Endothelial cell of hepatic sinusoid (primary cell): ENCODE data around the gene PTP4A1.

Experiments used
- in situ Hi-C: cut with HindIII; loops from 2 replicates; pipeline ENCODE4 v1.10.0; 2017; ENCODE audit warnings: low sequenced_read_pairs

PTP4A1 gene

DNA sequence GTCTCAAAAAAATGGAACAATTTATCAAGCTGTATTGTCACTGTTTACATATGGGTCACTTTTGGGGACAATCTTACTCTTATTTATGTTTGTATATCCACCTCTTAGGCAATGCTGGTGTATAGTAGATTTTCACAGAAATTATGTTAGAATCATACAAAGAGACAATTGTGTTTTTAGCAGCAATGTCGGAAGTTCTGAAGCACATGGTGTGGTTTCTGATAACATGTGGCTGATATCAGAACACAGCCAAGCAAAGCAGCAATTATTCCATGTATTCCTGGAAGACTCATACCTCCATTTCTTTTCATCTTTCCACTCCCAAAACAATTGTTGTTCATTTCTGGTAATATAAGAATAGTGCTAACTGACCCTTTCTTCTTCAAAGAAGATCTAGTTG lies 17.5 kb upstream of the PTP4A1 start:
- in situ Hi-C loops, result no loop called here

DNA sequence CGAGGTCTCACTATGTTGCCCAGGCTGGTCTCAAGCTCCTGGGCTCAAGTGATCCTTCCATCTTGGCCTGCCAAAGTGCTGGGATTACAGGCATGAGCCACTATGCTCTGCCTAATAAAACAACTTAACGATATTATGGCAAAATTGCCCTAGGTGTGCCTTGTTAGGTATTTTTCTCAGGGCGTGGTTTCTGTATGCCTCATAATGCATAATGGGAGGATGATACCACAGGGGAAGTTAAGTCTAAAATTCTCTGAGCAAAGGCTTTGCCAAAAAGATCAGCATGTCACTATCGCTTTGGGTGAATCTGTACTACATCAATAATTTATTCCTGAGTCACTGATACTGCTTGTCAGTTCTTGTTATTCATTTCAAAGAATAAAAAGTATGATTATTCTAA lies 15.9 kb upstream of the PTP4A1 start:
- in situ Hi-C loops, result no loop called here

DNA sequence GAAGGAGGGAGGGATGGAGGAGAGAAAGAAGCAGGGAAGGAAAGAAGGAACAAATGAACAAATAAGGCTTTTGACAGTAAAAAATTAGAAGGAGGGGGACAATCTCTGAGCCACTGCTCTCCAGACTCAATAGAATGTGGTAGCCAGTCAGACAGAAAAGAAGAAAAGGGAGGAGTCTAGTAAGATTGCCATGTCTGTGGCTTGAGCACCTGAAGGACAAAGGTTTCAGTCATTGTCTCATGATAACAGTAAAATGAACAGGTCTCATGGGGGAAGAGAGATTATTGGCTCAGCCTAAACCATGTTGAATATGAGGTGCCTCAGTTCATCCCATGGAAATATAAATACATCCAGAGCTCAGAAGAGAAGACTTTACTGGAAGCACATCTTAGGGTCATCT lies 14.0 kb upstream of the PTP4A1 start:
- in situ Hi-C loops, result no loop called here

DNA sequence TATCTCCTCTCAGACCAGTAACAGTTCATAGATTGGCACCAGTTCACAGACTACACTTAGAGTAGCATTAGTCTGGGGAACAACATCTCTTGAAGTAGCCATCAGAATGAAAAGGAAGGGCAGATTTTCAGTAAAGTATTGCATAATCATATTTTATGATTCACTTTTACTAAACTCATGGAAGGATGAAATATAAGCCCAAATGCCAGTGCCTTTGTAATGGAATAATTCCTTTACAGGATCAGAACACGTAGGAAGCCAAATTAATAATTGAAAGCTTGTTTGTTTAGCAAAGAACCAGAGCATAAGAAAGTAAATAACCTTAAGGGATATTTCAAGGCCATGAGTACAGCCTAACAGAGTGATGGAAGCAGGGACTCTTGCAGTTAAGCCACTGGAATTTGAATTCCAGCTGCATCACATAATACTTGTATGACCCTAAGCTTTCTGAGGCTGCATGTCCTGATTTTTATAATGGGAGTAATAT lies 11.4 kb upstream of the PTP4A1 start:
- in situ Hi-C loops, result no loop called here

DNA sequence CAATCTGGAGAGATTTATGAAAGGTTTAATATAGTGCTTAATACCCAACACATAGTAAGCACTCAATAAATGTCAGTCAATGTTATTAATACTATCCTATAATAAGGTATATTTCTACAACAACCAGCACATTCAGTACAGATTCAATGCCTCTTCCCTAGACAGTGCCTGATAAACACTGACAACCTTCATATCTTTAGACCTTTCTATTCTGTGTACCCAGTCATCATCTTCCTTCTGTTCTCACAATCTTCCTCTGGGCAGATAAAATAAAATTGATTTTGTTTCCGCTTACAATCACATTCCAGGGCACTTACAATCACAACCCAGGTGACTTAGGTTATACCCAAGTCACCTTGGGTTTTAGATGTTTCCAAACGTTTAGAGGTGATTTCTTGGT lies 11.0 kb upstream of the PTP4A1 start:
- in situ Hi-C loops, result no loop called here

DNA sequence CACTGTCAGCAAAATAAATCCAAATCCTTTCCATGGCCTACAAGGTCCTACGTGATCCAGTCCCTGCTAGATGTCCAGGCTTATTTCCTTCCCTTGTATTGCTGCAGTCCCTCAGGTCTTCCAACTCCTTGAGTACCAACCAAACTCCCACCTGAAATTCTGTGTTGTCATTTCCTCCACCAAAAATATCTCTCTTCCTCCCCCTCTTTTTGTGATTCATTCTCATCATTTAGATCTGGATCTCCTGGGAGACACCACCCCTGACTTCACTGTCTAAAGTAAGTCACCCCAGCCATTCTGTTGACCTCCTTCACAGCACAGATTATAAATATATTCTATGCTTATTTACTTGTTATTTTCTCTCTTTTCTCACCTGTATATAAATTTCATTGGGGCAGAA lies 9.0 kb upstream of the PTP4A1 start:
- in situ Hi-C loops, result no loop called here

DNA sequence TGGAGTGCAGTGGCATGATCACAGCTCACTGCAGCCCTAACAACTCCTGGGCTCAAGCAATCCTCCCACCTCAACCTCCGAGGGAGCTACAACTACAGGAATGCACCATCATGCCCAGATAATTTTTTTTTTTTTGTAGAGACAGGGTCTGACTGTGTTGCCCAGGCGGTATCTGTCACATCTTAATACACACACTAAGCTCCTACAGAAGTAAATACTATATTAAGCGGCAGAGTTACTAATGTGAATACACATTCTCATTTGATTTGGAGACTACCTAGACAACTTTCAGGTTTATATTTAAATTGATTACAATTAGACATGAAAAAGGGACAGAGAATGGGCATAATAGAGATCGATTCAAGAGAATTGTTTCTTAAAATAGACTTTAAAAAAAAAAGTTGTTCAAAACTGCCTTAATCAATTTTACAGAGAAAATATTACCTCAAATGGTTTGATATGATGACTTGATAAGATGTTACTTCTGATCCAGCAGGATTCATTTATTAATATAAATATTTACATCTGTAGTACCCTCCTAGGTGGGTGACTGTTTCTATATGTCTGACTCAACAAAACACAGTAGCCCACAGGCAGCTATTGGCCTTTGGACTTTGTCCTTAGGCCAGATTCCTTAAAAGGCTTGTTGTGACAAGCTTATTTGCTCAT lies 7.1 kb upstream of the PTP4A1 start:
- in situ Hi-C loops, result no loop called here

DNA sequence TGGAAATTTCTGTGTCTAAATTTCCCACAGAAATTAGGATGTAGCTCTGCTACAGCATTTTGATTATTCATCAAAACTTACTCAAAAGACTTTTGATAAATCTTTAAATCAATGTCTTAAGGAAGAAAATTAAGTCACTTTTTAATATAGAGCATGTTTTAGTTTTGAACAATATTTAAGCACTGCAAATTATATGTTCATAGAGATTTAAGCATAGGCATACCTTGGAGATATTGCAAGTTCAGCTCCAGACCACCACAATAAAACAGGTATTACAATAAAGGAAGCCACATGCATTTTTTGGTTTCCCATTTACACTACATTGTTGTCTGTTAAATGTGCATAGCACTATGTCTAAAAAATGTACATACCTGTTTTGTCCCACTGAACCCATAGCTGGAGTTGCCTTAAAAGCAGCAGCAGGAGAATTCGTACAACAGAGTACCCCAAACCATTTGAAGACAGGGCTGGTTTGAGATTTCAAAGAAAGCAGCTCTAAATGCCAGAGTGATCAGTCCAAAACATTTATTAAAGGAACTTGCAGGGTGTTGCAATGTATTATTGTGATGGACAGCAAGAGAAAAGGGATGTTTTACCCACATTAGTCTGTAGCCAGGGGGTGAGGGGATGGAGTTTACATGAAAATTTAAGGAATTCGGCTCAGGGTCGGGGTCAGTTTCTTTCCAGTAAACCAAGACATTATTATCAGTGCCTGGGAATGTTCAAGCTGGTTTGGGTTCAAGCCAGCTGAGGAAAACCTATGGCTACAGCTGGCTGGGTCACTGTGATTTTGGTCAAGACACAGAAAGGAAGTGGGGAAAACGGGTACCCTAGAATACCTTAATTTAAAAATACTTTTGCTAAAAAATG lies 6.3 kb upstream of the PTP4A1 start:
- in situ Hi-C loops, result no loop called here

DNA sequence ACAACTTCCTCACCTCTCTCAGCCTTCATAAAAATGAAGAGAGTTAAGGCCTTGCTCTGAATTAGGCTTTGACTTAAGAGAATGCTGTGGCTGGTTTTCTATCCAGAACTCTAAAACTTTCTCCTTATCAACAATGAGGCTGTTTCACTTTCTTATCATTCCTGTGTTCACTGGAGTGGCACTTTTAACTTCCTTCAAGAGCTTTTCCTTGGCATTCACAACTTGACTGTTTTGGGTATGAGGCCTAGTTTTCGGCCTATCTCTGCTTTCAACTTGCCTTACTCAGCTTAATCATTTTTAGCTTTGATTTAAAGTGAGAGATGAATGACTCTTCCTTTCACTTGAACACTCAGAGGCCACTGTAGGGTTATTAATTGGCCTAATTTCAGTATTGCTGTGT lies 4.3 kb upstream of the PTP4A1 start:
- in situ Hi-C loops, result no loop called here

DNA sequence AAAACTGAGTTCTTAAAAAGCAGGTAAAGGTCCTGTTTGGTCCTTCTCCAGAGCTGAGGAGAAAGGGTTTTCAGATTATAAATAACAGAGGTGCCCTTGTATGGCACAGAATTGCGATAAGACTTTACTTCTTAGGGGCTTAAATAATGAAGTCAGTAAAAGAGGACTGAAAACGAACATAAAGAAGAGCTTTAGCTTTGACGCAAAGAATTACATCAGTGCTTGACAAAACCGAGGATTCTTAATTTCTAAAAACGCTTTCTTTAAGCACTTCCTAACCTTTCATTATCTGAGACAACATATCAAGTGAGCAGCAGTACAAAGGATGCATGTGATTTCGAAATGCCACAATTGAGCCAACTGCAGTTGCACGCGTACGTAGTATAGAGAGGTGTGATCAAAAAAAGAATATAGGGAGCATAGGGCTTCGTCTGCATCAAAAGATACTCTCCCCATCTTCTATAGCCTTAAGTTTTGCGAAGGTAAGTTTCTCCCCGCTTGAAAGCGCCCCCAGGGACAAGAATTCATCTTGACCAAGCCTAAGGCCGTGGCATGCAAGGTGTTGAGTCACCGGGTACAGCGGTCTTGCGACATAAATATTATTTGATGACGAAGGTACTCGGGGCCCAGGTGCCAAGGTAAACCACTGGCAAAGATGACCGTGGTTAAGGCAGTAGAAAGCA lies 778 bp upstream of the PTP4A1 start:
- in situ Hi-C loops, result no loop called here

DNA sequence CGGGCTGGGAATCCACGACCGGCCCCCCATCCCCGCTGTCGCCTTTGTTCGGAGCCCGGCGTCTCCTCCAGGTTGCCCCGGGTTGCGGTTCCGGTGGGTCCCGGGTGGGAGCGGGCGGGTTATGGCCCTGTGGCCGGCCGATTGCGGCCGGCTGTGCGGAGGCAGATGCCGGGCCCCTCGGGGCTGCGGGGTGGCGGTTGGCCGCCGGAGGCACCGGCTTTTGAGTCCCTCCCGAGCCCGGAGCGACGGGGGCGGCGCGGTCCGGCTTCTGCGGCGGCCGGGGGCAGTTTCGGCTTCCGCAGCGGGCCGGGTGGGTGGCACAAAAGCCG lies 431 bp downstream of the PTP4A1 start:
- in situ Hi-C loops, result no loop called here

DNA sequence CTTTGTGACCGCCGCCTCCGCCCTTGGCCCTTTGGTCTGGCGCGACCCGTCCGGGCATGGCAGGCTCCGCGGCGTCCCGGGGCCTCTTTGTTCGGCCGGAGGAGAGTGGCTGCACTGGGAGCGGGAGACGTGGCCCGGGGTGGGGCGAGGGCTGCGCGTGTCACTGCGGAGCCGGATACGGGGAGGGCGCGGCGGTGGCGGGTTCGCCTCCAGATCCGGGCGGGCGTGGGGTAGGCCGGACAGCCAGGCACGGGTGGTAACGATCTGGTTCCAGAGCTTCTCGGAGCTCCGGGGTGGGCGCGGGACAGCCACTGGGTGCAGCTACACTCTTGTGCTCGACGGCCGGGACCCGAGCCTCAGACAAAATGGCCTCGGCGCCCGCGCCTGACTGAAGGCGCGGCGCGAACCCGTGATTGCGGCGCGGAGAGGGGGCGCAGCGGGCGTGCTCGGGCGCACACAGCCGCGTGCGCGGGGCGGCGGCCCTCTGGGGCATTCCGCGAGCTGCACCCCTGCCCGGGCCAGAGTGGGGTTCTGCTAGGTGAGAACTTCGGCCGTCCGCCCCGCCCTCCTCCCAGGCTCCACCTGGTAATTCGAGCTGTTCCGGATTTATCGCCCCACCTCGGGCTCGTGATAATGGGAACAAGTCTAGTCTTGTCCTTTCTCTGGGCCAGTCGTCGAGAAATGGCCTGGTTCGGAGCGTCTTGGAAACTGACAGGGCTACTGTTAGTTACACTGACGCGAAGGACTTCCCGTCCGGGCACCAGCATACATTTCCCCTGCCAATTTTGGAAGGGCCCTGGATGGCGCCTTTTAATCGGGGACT lies 1.0 kb downstream of the PTP4A1 start:
- in situ Hi-C loops, result no loop called here

DNA sequence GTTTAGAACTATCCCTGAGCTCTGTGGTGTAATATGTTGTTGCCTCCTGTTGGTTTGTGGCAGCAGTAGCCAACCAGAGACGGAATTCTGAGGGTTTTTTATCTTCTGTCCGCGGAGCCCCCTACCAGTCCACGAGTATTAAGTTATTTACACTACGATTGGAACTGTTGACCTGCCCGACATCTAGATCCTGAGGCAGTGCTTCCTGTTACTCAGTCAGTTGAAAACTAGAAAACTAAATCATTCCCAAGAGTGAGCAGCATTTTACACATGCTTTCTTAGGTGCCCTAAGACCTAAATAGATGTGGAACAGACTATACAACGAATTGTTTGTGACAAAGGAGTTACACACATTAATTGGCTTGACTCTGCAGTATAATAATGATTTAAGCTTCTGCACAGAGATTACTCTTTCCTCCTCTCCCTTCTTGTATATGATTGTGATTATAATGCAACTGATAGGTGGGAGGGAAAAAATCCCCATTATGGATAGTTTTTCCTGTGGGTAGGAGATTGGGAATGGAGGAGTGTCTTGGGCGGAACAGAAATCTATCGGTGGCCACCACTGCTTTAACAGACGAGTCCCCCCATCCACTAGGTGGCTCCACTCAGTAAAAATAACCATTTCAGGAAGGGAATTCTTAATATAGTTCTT lies 1.7 kb downstream of the PTP4A1 start:
- in situ Hi-C loops, result no loop called here

DNA sequence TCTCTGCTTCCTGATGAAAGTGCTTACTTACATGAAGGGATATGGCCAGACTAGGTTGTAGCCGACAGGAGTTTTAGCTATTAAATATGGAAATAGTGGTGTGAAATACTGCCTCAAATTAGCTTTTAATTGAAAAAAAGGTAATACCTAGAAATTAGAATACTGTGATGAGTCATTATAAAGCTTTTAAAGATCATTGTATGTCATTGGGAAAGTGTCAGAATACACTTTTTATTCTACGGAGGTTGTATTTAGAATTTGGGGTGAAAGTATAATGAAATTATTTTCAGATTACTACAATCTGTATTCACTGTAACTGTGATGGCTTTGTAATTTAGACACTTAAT lies 2.2 kb downstream of the PTP4A1 start:
- in situ Hi-C loops, result no loop called here

DNA sequence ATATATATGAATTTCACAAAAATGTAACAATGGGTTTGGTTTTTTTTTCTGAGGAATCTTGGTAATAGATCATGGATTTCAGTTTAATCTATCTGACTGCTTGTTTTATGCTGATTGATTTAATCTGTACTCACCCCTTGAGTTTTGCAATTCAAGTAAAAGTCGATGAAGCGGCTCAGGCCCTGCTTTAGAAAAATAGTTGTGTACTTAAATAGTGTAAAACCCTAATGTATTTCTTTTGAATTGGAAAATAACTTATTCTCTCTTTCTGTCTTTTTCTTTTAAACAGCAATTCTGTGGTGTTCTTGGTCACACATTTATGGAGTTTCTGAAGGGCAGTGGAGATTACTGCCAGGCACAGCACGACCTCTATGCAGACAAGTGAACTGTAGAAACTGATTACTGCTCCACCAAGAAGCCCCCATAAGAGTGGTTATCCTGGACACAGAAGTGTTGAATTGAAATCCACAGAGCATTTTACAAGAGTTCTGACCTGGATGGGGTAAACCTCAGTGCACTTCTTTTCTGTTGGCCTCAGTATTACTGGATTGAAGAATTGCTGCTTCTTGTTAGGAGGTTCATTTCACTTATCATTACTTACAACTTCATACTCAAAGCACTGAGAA lies 4.0 kb downstream of the PTP4A1 start:
- in situ Hi-C loops, result no loop called here

DNA sequence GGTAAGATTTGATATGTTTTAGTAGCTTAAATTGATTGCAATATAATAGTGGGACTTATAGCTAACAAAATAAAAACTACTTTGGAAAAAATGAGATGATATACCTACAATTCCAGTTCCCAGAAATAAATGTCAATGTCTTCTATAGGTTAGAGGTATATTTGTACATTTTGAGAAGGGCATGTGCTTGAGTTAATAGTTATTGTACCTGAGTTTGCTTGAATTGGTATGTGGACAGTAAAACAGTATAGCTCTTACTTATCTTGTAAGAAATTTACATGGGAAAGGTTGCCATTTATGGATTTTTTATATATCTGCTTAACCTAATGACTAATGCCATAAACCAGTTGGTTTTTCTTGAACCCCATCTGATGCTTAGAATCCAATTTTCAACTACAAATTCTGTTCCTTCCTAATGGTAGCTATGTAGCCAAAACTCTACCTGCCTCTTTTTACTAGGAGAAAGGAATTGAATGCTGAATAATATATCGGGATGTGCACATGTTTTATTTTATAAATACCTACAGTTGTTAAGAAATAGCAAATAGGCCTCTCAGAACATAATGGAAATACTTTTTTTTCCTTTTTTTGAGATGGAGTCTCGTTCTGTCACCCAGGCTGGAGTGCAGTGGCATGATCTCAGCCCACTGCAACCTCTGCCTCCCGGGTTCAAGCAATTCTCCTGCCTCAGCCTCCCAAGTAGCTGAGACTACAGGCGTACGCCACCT lies 4.9 kb downstream of the PTP4A1 start:
- in situ Hi-C loops, result no loop called here

DNA sequence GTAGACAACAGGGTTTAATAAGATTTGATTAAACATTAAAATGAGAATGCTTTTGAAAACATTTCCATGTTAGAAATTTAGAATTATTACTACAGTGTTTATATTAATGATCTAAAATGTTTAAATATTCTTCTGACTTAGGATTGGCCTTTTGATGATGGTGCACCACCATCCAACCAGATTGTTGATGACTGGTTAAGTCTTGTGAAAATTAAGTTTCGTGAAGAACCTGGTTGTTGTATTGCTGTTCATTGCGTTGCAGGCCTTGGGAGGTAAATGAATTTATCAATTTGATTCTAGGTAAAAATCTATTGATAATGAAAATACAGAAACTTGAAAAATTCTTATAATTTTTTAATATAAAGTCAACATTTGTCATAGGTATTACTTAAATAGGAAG lies 6.5 kb downstream of the PTP4A1 start:
- in situ Hi-C loops, result no loop called here

DNA sequence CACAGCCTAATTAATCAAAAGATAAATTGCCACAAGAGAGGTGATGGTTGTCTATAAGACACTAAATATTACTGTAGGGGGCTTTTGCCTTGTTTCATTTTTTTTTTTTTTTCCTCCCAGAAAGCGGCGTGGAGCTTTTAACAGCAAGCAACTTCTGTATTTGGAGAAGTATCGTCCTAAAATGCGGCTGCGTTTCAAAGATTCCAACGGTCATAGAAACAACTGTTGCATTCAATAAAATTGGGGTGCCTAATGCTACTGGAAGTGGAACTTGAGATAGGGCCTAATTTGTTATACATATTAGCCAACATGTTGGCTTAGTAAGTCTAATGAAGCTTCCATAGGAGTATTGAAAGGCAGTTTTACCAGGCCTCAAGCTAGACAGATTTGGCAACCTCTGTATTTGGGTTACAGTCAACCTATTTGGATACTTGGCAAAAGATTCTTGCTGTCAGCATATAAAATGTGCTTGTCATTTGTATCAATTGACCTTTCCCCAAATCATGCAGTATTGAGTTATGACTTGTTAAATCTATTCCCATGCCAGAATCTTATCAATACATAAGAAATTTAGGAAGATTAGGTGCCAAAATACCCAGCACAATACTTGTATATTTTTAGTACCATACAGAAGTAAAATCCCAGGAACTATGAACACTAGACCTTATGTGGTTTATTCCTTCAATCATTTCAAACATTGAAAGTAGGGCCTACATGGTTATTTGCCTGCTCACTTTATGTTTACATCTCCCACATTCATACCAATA lies 7.8 kb downstream of the PTP4A1 start:
- in situ Hi-C loops, result no loop called here

DNA sequence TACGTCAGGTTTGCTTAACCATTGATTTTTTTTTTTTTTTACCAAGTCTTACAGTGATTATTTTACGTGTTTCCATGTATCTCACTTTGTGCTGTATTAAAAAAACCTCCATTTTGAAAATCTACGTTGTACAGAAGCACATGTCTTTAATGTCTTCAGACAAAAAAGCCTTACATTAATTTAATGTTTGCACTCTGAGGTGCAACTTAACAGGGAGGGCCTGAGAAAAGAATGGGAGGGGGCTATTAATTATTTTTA lies 8.4 kb downstream of the PTP4A1 start:
- in situ Hi-C loops, result no loop called here
